K562 (cell line): Measurements from ENCODE around the gene TMPO. TPM values are rescaled to one million over a fixed set of nuclear protein-coding genes. Genes with fewer than 3 reads are reported as not detected.

Source experiments
- ATAC-seq: fragments of 200-7000 bp; cut with Tn5 transposase; 3 replicates; pipeline ENCODE4 v1.9.1; 2020; ENCODE audit warnings: moderate library complexity
- BruUV-seq: library from RNA; stranded (reverse); fragments of 400-500 nt; replicated peaks from 2 replicates; lab custom pipeline; 2021; lab: Mats Ljungman, UMichigan
- CTCF ChIA-PET: fragments of 300-600 bp; formaldehyde crosslinking; extraction: SDS; loops from one replicate; lab custom pipeline; 2021; ENCODE audit warnings: low intra/inter-chr PET ratio; lab: Yijun Ruan, JAX
- POLR2A ChIA-PET: fragments of 300-600, 350-650 bp; sonication (Branson Sonifier 250); formaldehyde crosslinking; extraction: SDS; loops from one replicate; lab custom pipeline; 2021; ENCODE audit warnings: antibody characterized with exemption, inconsistent platforms; lab: Yijun Ruan, JAX
- DNase-seq, 4 experiments: peaks; one replicate each; pipeline versions ENCODE4 v3.0.0 to v3.0.0-alpha.2; 2011 to 2018; ENCODE audit warnings: low spot score in 3 of 4, mixed read lengths in 3 of 4; ENCODE audit errors: extremely low read depth in 1 of 4
- FAIRE-seq: peaks from 2 replicates; lab custom pipeline; 2011; peaks lifted over from hg19 to GRCh38; lab: Jason Lieb, UNC
- H2AFZ ChIP-seq: 2 replicates; pipeline ENCODE4 v1.6.0; 2011; ENCODE audit warnings: low read depth, low read length, control low read depth, inconsistent platforms
- H3K27ac ChIP-seq: fragments of 200-600 bp; 3 replicates; pipeline ENCODE4 v1.8.0; 2011; ENCODE audit warnings: low read depth, mild to moderate bottlenecking, control low read depth, inconsistent platforms, low read length, moderate library complexity, mixed read lengths; ENCODE audit errors: extremely low read depth
- H3K27me3 ChIP-seq, 2 experiments: fragments of 300-600 bp in 1 of 2; 2 replicates in 1 of 2; 3 replicates in 1 of 2; pipeline versions ENCODE4 v1.6.0 to v1.8.0; 2011; ENCODE audit warnings: inconsistent platforms in 2 of 2, low read length in 2 of 2, mild to moderate bottlenecking in 1 of 2, mixed read lengths in 1 of 2, moderate library complexity in 1 of 2; ENCODE audit not compliant: control insufficient read depth in 2 of 2, insufficient read depth in 2 of 2
- H3K36me3 ChIP-seq: fragments of 300-600 bp; 3 replicates; pipeline ENCODE4 v1.8.0; 2011; ENCODE audit warnings: mild to moderate bottlenecking, low read length, inconsistent platforms; ENCODE audit not compliant: control insufficient read depth, insufficient read depth
- H3K4me1 ChIP-seq, 2 experiments: fragments of 200-600 bp in 1 of 2; replicated peaks in 1 of 2; 2 replicates in 1 of 2; 3 replicates in 1 of 2; pipeline versions ENCODE4 v1.5.1 to v1.8.0; 2011; ENCODE audit warnings: inconsistent platforms in 2 of 2, low read length in 2 of 2, mild to moderate bottlenecking in 1 of 2, mixed read lengths in 1 of 2, moderate library complexity in 1 of 2; ENCODE audit not compliant: control insufficient read depth in 2 of 2, insufficient read depth in 2 of 2
- H3K4me2 ChIP-seq: 2 replicates; pipeline ENCODE4 v1.6.1; 2011; ENCODE audit warnings: low read length, control low read depth, inconsistent platforms, mixed read lengths; ENCODE audit not compliant: insufficient read depth
- H3K4me3 ChIP-seq: fragments of 200-600 bp; sonication (generic), shearing (Covaris generic); 2 replicates; pipeline ENCODE4 v1.5.1; 2016; ENCODE audit warnings: control low read depth, inconsistent platforms
- H3K79me2 ChIP-seq: fragments of 200-600 bp; 3 replicates; pipeline ENCODE4 v1.8.0; 2011; ENCODE audit warnings: low read length, inconsistent platforms; ENCODE audit not compliant: control insufficient read depth, insufficient read depth
- H3K9ac ChIP-seq, 2 experiments: 2 replicates each; pipeline versions ENCODE4 v1.6.0 to v1.6.1; 2011; ENCODE audit warnings: low read depth in 2 of 2, low read length in 2 of 2, control low read depth in 1 of 2, inconsistent platforms in 1 of 2, mild to moderate bottlenecking in 1 of 2, mixed read lengths in 1 of 2; ENCODE audit not compliant: insufficient read depth in 1 of 2
- H3K9me1 ChIP-seq: one replicate; pipeline ENCODE4 v1.6.0; 2011; ENCODE audit warnings: inconsistent platforms, mild to moderate bottlenecking, low read length, moderate library complexity; ENCODE audit not compliant: control insufficient read depth, insufficient read depth
- H3K9me3 ChIP-seq: replicated peaks from 2 replicates; pipeline ENCODE4 v1.5.1; 2011; ENCODE audit warnings: low read depth, low read length, inconsistent platforms; ENCODE audit not compliant: control insufficient read depth, insufficient read depth
- H4K20me1 ChIP-seq: replicated peaks from 2 replicates; pipeline ENCODE4 v1.6.1; 2011; ENCODE audit warnings: low read length, inconsistent platforms, mixed read lengths; ENCODE audit not compliant: control insufficient read depth, insufficient read depth
- C11orf30 ChIP-seq: fragments of 450-650 bp; IDR thresholded peaks from 2 replicates; pipeline ENCODE4 v1.6.1; 2016; ENCODE audit warnings: low read depth, mild to moderate bottlenecking
- DNMT1 ChIP-seq: fragments of 450-650 bp; IDR thresholded peaks from 2 replicates; pipeline ENCODE4 v1.6.1; 2016; ENCODE audit warnings: antibody characterized with exemption, mild to moderate bottlenecking
- HNRNPL ChIP-seq: fragments of 200-400 bp; formaldehyde crosslinking; IDR thresholded peaks from 2 replicates; pipeline ENCODE4 v1.6.1; 2017; ENCODE audit warnings: low read depth, mild to moderate bottlenecking, low read length
- MAFF ChIP-seq: IDR thresholded peaks from 2 replicates; pipeline ENCODE4 v1.6.1; 2012; ENCODE audit warnings: low read length, improper control_type of control experiment
- SAFB ChIP-seq: fragments of 200-400 bp; formaldehyde crosslinking; IDR thresholded peaks from 2 replicates; pipeline ENCODE4 v1.6.1; 2017; ENCODE audit warnings: low read depth, low read length, borderline replicate concordance
- in situ Hi-C: fragments of 300-500 bp; cut with MboI; formaldehyde crosslinking; loops from 4 replicates; pipeline ENCODE4 v1.15.0; 2018; ENCODE audit warnings: inconsistent platforms, mixed read lengths
- intact Hi-C: fragments of 100-400 bp; cut with micrococcal nuclease; formaldehyde crosslinking; loops from 2 replicates; pipeline ENCODE4 v1.14.2; 2022
- polyA plus RNA-seq, 8 experiments: library from polyadenylated mRNA; depleted of rRNA in 4 of 8; stranded (reverse) in 5 of 8; unstranded in 3 of 8; fragments of >200 nt; fragmentation: Nextera tagmentation in 2 of 8; fragmentation: Illumina TruSeq in 1 of 8; extraction: Ambion mirVana in 2 of 8; extraction: Trizol in 1 of 8; gene quantifications; 2 replicates each; pipeline versions ENCODE4 v1.2.1 to v1.2.3, GENCODE V29; 2011 to 2014; ENCODE audit warnings: inconsistent platforms in 1 of 8, missing spikeins in 1 of 8
- total RNA-seq, 7 experiments: library from RNA; depleted of rRNA in 6 of 7; stranded (reverse); fragments of >200 nt in 6 of 7; fragmentation: Illumina TruSeq in 2 of 7; extraction: Trizol in 2 of 7; gene quantifications; 2 replicates each; pipeline versions ENCODE4 v1.2.1 to v1.2.3, GENCODE V29; 2011 to 2021; ENCODE audit warnings: low replicate concordance in 1 of 7
- TF ChIP-seq, protein P1 (sequence below): fragments of 250-450 bp; sonication (Bioruptor Pico); IDR thresholded peaks from 2 replicates; pipeline ENCODE4 v1.4.0; 2020; ENCODE audit warnings: mild to moderate bottlenecking, moderate library complexity
- TF ChIP-seq, protein P2 (sequence below), 2 experiments: fragments of 250-450 bp in 1 of 2; fragments of 450-650 bp in 1 of 2; sonication (Bioruptor Pico) in 1 of 2; IDR thresholded peaks; 2 replicates each; pipeline versions ENCODE4 v1.6.1 to v1.8.0; 2016 to 2021; ENCODE audit warnings: mild to moderate bottlenecking in 2 of 2, moderate library complexity in 2 of 2, missing compliant biosample characterization in 1 of 2, missing genetic modification characterization in 1 of 2

TMPO gene
- total and polyA plus RNA-seq, 9 of the 15 experiments (the other 6 are each of a cell fraction or from before 2014, with no cell fraction given), result 62.1 to 263 (median 182) TPM

DNA sequence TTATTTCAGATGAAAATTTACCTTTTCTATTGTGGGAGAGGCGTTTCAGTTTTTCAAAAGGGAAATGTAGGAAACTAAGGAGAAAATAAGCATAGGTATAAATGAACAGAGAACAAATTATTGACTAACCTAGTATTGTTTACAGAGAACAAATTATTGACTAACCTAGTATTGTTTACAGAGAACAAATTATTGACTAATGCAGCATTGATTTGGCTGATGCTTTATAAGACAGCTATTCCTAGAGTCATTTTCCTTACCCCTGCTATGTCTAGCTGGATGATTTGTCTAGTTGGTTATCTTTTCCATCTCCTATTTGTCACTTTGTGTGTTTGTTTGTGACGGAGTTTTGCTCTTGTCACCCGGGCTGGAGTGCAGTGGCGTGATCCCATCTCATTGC, 22.6 kb downstream of the TMPO start (continued):
- TF ChIP-seq, protein P1, sequence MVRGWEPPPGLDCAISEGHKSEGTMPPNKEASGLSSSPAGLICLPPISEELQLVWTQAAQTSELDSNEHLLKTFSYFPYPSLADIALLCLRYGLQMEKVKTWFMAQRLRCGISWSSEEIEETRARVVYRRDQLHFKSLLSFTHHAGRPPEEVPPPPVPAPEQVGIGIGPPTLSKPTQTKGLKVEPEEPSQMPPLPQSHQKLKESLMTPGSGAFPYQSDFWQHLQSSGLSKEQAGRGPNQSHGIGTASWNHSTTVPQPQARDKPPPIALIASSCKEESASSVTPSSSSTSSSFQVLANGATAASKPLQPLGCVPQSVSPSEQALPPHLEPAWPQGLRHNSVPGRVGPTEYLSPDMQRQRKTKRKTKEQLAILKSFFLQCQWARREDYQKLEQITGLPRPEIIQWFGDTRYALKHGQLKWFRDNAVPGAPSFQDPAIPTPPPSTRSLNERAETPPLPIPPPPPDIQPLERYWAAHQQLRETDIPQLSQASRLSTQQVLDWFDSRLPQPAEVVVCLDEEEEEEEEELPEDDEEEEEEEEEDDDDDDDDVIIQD (CRISPR knock-in tag), result no peak

- ATAC-seq (no peak), DNase-seq (no peak), FAIRE-seq (no peak)
- H3K4me1 ChIP-seq, result no peaks in the 10 kb centered on the region
- H2AFZ ChIP-seq, result no peak overlapping the region
- H4K20me1 ChIP-seq, result no peaks in the 10 kb centered on the region
- TF ChIP-seq, protein P2, sequence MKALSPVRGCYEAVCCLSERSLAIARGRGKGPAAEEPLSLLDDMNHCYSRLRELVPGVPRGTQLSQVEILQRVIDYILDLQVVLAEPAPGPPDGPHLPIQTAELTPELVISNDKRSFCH (CRISPR knock-in tag; IDR thresholded peaks at IDR 0.05), result no peak
- TF ChIP-seq, protein P2 (tag; IDR thresholded peaks at IDR 0.05), result no peak
- TF ChIP-seq SAFB (no peak), HNRNPL (no peak), DNMT1 (no peak), MAFF (no peak), C11orf30 (no peak)
- no peak overlapping the region for H3K27ac ChIP-seq
- H3K9me1 ChIP-seq, result no peaks in the 10 kb centered on the region
- H3K4me2 ChIP-seq, result no peak overlapping the region
- ChIA-PET CTCF (no interaction called here), POLR2A (interaction anchor here (0.9 to 1.6 kb wide), 3 partner anchors 8 to 49 kb away, joined by 3 to 9 read pairs (median 6); no protein-coding TSS in a partner anchor)
- H3K9me3 ChIP-seq, result no peaks in the 10 kb centered on the region; the same call in 1 of the 2 replicates
- BruUV-seq, result no TSS peak
- peaks cover 30% of the 10 kb centered on the region for H3K79me2 ChIP-seq
- H3K4me3 ChIP-seq, result no peak overlapping the region
- no peaks in the 10 kb centered on the region for H3K27me3 ChIP-seq
- intact Hi-C loops, result no loop called here
- H3K36me3 ChIP-seq, result peaks cover 91% of the 10 kb centered on the region
- H3K9ac ChIP-seq, result no peak overlapping the region
- in situ Hi-C loops, result no loop called here
Observed at GRCh38 chr12:98543701-98544100, 28.3 kb downstream of the TMPO start.
